Measurements from ENCODE around the gene PRSS48. TPM values are rescaled to one million over a fixed set of nuclear protein-coding genes. Genes with fewer than 3 reads are reported as not detected.

The PRSS48 gene
- total RNA-seq, 1 experiment from 2014 or later, result not detected

DNA sequence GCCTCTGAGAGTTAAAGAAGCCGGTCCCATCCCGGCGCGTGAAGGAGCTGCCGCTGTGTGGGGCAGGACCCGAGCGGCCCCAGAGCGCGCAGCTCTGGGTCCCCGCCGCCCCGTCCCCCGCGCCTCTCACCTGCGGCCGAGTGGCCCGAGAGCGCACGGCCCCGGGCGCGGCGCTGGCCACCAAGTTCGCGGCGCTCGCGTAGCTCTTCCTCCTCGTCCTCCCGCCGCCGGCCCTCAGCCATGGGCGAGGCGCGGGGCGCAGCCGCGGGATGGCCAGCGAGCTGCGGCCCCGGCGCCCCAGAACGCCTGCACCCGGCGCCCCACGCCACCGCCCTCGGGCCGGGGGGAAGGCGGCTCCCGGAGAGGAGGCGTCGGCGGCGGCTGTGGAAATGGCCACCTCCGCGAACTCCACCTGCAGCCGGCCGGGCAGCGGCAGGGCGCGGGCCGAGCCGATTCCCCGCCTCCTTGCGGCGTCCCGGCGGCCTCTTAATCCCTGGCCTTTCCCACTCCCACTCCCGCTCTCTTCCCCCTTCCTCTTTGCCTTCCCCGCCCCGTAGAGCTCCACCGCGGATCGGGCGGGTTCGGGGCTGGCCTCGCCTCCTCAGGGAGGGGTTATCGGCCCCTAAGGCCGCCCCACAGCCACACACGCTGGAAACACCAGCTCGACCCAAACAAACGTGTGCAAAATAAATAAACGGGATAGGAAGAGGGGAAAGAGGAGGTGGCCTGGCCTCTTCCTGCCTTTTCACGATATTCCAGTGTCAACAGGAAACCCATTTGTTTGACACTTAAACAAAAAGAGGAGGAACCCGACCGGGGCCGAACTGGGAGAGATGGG is 48.4 kb downstream of the PRSS48 start, which contains the start of gene SH3D19:
SH3D19 (minus strand) TSS at position 495 of the 838 bp plus-strand sequence; CDS start at position 242, 253 bp downstream.
- Histone ChIP-seq H2BK12ac (ENCODE audit: insufficient read length, low read depth, low read length) (no peak within 1 kb of the TSS), H2AFZ (ENCODE audit: low read length) (peak within 1 kb of the TSS; percentile 2), H3K27ac (ENCODE audit: insufficient read length, low read depth, low read length) (peak within 1 kb of the TSS; percentile 45), H4K8ac (replicated peaks; ENCODE audit: insufficient read length, low read depth, low read length) (no peak within 1 kb of the TSS), H3K79me1 (ENCODE audit: insufficient read depth, low read depth, low read length, poor library complexity, severe bottlenecking) (no peaks in the 10 kb centered on the region), H3K9me3 (ENCODE audit: control insufficient read depth, low read depth, low read length) (no peaks in the 10 kb centered on the region), H3K79me2 (ENCODE audit: insufficient read depth, low read length) (peaks cover 22% of the 10 kb centered on the region), H3K23me2 (ENCODE audit: insufficient read length, low read depth, low read length, poor library complexity, severe bottlenecking) (peaks cover 7% of the 10 kb centered on the region), H3K4me2 (ENCODE audit: insufficient read depth, insufficient read length, low read length) (peak within 1 kb of the TSS; percentile 46), H3K27me3 (ENCODE audit: insufficient read depth, low read length) (no peaks in the 10 kb centered on the region), H4K20me1 (ENCODE audit: control insufficient read depth, insufficient read depth, insufficient read length) (no peaks in the 10 kb centered on the region), H3K14ac (ENCODE audit: insufficient read depth, low read length) (peak within 1 kb of the TSS; percentile 90), H2BK15ac (ENCODE audit: low read depth, low read length) (no peak within 1 kb of the TSS), H2AK5ac (ENCODE audit: insufficient read length, low read length) (no peak within 1 kb of the TSS), H3K9ac (ENCODE audit: extremely low read depth, insufficient read length, low read length) (peak within 1 kb of the TSS; percentile 60), H3K4me1 (ENCODE audit: insufficient read depth, low read length) (peaks cover 2% of the 10 kb centered on the region; the same call in 1 of the 2 replicates), H3K56ac (ENCODE audit: insufficient read length, low read depth, low read length) (no peak within 1 kb of the TSS), H3T11ph (ENCODE audit: low read length) (no peak within 1 kb of the TSS), H4K5ac (ENCODE audit: insufficient read length, low read depth, low read length) (no peak within 1 kb of the TSS), H3K23ac (ENCODE audit: insufficient read length, low read depth, low read length) (no peak within 1 kb of the TSS), H2BK5ac (ENCODE audit: insufficient read length, low read length) (no peak within 1 kb of the TSS), H2BK120ac (ENCODE audit: low read depth, low read length, poor library complexity, severe bottlenecking) (no peak within 1 kb of the TSS), H3K4ac (ENCODE audit: low read depth, low read length) (no peak within 1 kb of the TSS; the same call in 1 of the 2 replicates), H3K18ac (ENCODE audit: insufficient read length, low read depth, low read length) (peak within 1 kb of the TSS; percentile 82), H4K91ac (ENCODE audit: insufficient read length, low read depth, low read length) (no peak within 1 kb of the TSS), H2BK20ac (ENCODE audit: low read depth, low read length, poor library complexity, severe bottlenecking) (no peak within 1 kb of the TSS)
- H3K4me1 Mint-ChIP-seq, result peaks cover 36 to 37% of the 10 kb centered on the region in 2 experiments
- DNase-seq, result peak; percentile 52
- H3K9me3 Mint-ChIP-seq, result no peaks in the 10 kb centered on the region; a peak in 1 of 5 replicates
- no peaks in the 10 kb centered on the region; a peak in 1 of 7 replicates for H3K36me3 Mint-ChIP-seq (ENCODE audit: insufficient read depth in 1 of 3, low read depth in 3 of 3)
- WGBS (ENCODE audit: extremely low coverage, insufficient read length, low lambda C conversion rate), result no CpG with 5 or more reads among the region's 88 CpGs
- TF ChIP-seq, protein P1, sequence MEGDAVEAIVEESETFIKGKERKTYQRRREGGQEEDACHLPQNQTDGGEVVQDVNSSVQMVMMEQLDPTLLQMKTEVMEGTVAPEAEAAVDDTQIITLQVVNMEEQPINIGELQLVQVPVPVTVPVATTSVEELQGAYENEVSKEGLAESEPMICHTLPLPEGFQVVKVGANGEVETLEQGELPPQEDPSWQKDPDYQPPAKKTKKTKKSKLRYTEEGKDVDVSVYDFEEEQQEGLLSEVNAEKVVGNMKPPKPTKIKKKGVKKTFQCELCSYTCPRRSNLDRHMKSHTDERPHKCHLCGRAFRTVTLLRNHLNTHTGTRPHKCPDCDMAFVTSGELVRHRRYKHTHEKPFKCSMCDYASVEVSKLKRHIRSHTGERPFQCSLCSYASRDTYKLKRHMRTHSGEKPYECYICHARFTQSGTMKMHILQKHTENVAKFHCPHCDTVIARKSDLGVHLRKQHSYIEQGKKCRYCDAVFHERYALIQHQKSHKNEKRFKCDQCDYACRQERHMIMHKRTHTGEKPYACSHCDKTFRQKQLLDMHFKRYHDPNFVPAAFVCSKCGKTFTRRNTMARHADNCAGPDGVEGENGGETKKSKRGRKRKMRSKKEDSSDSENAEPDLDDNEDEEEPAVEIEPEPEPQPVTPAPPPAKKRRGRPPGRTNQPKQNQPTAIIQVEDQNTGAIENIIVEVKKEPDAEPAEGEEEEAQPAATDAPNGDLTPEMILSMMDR (conservative IDR thresholded peaks at IDR 0.05), result no peak
- peaks cover 2% of the 10 kb centered on the region for H3K27me3 Mint-ChIP-seq (ENCODE audit: low read depth)
- peak within 1 kb of the TSS; percentile 85 to 98 (median 94) for H3K27ac Mint-ChIP-seq
- peak within 1 kb of the TSS; percentile 91 to 95 for H3K4me3 Mint-ChIP-seq

Data from H9 (cell line).